ENCODE measurements around the gene FMO2.

FMO2 gene

DNA sequence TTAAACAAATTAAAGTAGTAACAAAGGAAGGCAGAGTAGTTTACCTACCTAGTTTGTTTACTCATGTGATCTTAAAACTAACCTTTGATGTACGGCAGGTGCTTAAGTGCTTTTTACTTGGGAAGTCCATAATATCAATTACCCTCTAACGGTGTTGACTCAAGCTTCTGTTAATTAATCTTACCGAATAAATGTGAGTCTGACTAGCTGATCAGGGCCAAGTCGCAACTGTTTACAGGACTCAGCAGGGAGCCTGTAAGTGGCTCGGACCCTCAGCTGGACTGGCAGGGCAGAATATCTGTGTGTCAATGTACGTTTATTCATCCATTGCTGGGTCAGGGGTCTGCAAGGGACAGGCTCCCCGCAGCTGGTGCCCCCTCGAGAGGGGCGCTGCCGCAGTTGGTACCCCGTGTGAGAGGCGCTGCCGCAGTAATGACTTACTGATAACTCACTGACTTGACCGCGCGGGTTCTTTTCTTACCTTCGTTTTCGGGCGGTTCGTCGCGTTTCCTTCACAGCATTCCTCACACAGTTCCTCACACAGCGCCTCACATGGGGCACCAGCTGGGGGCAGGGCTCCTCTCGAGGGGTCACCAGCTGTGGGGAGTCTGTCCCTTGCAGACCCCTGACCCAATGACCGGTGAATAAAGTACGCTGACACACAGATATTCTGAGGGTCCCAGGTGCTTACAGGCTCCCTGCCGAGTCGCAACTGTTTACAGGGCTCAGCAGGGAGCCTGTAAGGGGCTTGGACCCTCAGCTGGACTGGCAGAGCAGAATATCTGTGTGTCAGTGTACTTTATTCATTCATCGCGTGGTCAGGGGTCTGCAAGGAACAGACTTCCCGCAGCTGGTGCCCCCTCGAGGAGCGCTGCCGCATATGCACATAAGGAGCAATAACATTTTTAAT, 66.2 kb downstream of the FMO2 start (continued):
- TF ChIP-seq, protein P1, sequence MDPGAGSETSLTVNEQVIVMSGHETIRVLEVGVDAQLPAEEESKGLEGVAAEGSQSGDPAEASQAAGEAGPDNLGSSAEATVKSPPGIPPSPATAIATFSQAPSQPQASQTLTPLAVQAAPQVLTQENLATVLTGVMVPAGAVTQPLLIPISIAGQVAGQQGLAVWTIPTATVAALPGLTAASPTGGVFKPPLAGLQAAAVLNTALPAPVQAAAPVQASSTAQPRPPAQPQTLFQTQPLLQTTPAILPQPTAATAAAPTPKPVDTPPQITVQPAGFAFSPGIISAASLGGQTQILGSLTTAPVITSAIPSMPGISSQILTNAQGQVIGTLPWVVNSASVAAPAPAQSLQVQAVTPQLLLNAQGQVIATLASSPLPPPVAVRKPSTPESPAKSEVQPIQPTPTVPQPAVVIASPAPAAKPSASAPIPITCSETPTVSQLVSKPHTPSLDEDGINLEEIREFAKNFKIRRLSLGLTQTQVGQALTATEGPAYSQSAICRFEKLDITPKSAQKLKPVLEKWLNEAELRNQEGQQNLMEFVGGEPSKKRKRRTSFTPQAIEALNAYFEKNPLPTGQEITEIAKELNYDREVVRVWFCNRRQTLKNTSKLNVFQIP (CRISPR knock-in tag; IDR thresholded peaks at IDR 0.05; ENCODE audit: borderline replicate concordance, low read depth), result no peak
- TF ChIP-seq SNAI2 (CRISPR knock-in tag; IDR thresholded peaks at IDR 0.05) (no peak), ZNF565 (CRISPR knock-in tag; conservative IDR thresholded peaks at IDR 0.05; ENCODE audit: low read depth) (no peak)

DNA sequence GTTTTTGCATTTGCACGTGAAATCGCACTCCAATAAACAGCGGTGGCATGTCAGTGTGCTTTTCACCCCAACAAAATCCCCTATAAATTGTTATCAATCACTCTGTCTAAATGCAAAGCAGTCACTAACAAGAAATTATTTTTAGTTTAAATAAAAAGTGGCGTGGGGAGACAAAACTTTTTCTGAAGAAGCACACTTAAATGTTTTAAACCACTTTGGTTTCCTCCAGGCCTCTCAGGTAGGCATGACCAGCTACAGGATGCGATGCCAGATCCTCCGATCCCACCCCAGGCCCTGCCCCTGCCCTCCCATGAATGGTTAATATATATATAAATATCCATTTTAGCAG, 66.8 kb downstream of the FMO2 start:
- no peak for ATAC-seq
- TF ChIP-seq SNAI2 (CRISPR knock-in tag; IDR thresholded peaks at IDR 0.05), result no peak

DNA sequence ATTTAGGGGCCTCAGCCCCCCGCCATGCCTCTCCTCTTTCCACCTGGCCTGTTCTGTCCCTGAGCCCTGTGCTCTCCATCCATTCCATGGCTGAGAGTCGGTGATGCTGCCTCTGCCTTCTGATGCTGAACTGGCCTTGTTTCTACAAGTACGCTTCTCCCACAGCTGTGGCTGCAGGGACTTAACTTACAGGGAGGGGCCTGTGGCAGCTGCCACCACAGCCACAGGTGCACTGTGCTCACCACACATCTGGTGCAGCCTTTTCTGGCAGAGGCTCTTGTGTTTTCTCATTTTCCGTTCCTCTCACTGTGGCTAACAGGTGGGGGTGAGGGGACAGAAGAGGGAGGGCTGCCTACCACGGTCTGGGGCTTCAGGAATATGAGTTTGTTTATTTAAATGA, 67.4 kb downstream of the FMO2 start:
- ATAC-seq, result no peak

DNA sequence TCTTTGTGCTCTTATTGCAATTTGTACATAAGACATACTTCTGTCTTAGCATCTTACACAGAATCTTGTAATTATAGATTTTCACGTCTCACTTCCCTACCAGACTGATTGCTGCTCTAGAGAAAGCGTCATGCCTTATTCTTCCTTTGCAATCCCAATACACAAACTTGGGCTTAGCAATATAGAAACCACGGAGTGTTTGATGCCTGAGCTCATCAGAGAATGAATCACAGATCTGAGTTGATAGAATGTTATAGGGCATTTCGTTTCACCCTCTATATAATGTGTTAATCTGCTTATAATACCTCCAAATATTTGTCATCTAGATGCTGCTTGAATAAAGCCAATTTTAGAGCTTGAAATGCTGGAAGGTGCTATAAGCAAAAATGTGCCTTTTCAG, 69.8 kb downstream of the FMO2 start:
- ATAC-seq, result no peak
- no peak for TF ChIP-seq ESRRG (CRISPR knock-in tag; IDR thresholded peaks at IDR 0.05)
- TF ChIP-seq ZNF8 (CRISPR knock-in tag; IDR thresholded peaks at IDR 0.05), result no peak
- no peak for TF ChIP-seq TCF4 (CRISPR knock-in tag; IDR thresholded peaks at IDR 0.05; ENCODE audit: borderline replicate concordance)
- no peak for TF ChIP-seq ZNF565 (CRISPR knock-in tag; conservative IDR thresholded peaks at IDR 0.05; ENCODE audit: low read depth)
- TF ChIP-seq, protein P2, sequence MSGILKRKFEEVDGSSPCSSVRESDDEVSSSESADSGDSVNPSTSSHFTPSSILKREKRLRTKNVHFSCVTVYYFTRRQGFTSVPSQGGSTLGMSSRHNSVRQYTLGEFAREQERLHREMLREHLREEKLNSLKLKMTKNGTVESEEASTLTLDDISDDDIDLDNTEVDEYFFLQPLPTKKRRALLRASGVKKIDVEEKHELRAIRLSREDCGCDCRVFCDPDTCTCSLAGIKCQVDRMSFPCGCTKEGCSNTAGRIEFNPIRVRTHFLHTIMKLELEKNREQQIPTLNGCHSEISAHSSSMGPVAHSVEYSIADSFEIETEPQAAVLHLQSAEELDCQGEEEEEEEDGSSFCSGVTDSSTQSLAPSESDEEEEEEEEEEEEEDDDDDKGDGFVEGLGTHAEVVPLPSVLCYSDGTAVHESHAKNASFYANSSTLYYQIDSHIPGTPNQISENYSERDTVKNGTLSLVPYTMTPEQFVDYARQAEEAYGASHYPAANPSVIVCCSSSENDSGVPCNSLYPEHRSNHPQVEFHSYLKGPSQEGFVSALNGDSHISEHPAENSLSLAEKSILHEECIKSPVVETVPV (CRISPR knock-in tag; IDR thresholded peaks at IDR 0.05), result no peak
- TF ChIP-seq RARB (CRISPR knock-in tag; IDR thresholded peaks at IDR 0.05), result no peak
- TF ChIP-seq TOX (CRISPR knock-in tag; IDR thresholded peaks at IDR 0.05; ENCODE audit: borderline replicate concordance), result no peak
- TF ChIP-seq, protein P3, sequence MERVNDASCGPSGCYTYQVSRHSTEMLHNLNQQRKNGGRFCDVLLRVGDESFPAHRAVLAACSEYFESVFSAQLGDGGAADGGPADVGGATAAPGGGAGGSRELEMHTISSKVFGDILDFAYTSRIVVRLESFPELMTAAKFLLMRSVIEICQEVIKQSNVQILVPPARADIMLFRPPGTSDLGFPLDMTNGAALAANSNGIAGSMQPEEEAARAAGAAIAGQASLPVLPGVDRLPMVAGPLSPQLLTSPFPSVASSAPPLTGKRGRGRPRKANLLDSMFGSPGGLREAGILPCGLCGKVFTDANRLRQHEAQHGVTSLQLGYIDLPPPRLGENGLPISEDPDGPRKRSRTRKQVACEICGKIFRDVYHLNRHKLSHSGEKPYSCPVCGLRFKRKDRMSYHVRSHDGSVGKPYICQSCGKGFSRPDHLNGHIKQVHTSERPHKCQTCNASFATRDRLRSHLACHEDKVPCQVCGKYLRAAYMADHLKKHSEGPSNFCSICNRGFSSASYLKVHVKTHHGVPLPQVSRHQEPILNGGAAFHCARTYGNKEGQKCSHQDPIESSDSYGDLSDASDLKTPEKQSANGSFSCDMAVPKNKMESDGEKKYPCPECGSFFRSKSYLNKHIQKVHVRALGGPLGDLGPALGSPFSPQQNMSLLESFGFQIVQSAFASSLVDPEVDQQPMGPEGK (CRISPR knock-in tag; IDR thresholded peaks at IDR 0.05; ENCODE audit: borderline replicate concordance), result no peak
- TF ChIP-seq, protein P1 (CRISPR knock-in tag; IDR thresholded peaks at IDR 0.05; ENCODE audit: borderline replicate concordance, low read depth), result no peak
- no peak for TF ChIP-seq OSR1 (CRISPR knock-in tag; IDR thresholded peaks at IDR 0.05)
- TF ChIP-seq, protein P4, sequence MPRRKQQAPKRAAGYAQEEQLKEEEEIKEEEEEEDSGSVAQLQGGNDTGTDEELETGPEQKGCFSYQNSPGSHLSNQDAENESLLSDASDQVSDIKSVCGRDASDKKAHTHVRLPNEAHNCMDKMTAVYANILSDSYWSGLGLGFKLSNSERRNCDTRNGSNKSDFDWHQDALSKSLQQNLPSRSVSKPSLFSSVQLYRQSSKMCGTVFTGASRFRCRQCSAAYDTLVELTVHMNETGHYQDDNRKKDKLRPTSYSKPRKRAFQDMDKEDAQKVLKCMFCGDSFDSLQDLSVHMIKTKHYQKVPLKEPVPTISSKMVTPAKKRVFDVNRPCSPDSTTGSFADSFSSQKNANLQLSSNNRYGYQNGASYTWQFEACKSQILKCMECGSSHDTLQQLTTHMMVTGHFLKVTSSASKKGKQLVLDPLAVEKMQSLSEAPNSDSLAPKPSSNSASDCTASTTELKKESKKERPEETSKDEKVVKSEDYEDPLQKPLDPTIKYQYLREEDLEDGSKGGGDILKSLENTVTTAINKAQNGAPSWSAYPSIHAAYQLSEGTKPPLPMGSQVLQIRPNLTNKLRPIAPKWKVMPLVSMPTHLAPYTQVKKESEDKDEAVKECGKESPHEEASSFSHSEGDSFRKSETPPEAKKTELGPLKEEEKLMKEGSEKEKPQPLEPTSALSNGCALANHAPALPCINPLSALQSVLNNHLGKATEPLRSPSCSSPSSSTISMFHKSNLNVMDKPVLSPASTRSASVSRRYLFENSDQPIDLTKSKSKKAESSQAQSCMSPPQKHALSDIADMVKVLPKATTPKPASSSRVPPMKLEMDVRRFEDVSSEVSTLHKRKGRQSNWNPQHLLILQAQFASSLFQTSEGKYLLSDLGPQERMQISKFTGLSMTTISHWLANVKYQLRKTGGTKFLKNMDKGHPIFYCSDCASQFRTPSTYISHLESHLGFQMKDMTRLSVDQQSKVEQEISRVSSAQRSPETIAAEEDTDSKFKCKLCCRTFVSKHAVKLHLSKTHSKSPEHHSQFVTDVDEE (CRISPR knock-in tag; IDR thresholded peaks at IDR 0.05), result no peak
- no peak for TF ChIP-seq CSDC2 (CRISPR knock-in tag; IDR thresholded peaks at IDR 0.05)
- no peak for TF ChIP-seq ZFP3 (CRISPR knock-in tag; IDR thresholded peaks at IDR 0.05)
- no peak for TF ChIP-seq SNAI2 (CRISPR knock-in tag; IDR thresholded peaks at IDR 0.05)

More for the DNA sequence above, 67.4 kb downstream of the FMO2 start:
- TF ChIP-seq ZC3H10 (CRISPR knock-in tag; IDR thresholded peaks at IDR 0.05) (no peak), ZFP30 (CRISPR knock-in tag; IDR thresholded peaks at IDR 0.05) (no peak), ESRRG (CRISPR knock-in tag; IDR thresholded peaks at IDR 0.05) (no peak), ZFP3 (CRISPR knock-in tag; IDR thresholded peaks at IDR 0.05) (no peak), TCF4 (CRISPR knock-in tag; IDR thresholded peaks at IDR 0.05; ENCODE audit: borderline replicate concordance) (no peak), ARNTL (CRISPR knock-in tag; IDR thresholded peaks at IDR 0.05; ENCODE audit: borderline replicate concordance, low read depth) (no peak), RARB (CRISPR knock-in tag; IDR thresholded peaks at IDR 0.05) (no peak), ZNF70 (CRISPR knock-in tag; IDR thresholded peaks at IDR 0.05) (no peak)
- TF ChIP-seq, protein P2 (CRISPR knock-in tag; IDR thresholded peaks at IDR 0.05), result no peak
- TF ChIP-seq, protein P1 (CRISPR knock-in tag; IDR thresholded peaks at IDR 0.05; ENCODE audit: borderline replicate concordance, low read depth), result no peak
- TF ChIP-seq, protein P5, sequence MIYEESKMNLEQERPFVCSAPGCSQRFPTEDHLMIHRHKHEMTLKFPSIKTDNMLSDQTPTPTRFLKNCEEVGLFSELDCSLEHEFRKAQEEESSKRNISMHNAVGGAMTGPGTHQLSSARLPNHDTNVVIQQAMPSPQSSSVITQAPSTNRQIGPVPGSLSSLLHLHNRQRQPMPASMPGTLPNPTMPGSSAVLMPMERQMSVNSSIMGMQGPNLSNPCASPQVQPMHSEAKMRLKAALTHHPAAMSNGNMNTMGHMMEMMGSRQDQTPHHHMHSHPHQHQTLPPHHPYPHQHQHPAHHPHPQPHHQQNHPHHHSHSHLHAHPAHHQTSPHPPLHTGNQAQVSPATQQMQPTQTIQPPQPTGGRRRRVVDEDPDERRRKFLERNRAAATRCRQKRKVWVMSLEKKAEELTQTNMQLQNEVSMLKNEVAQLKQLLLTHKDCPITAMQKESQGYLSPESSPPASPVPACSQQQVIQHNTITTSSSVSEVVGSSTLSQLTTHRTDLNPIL (CRISPR knock-in tag; IDR thresholded peaks at IDR 0.05; ENCODE audit: low read depth), result no peak

Data from SK-N-SH treated with all-trans-retinoic acid at 6 μM for 48 hours (cell line).